Mononuclear cell (primary cell): Measurements from ENCODE around the gene PILRB. TPM values are rescaled to one million over a fixed set of nuclear protein-coding genes. Genes with fewer than 3 reads are reported as not detected.
"Not testable (repeated sequence)": the region's sequence is repeated elsewhere in the genome, so short reads cannot be mapped to it uniquely, and the experiment has no call there.

Source experiments
- H3K27me3 ChIP-seq: 2 replicates; pipeline ENCODE4 v1.6.0; 2011; ENCODE audit warnings: low read length, control low read depth; ENCODE audit not compliant: insufficient read depth
- H3K4me1 ChIP-seq: 2 replicates; pipeline ENCODE4 v1.5.1; 2011; ENCODE audit warnings: mild to moderate bottlenecking, low read length, control low read depth; ENCODE audit not compliant: insufficient read depth
- H3K4me3 ChIP-seq: 2 replicates; pipeline ENCODE4 v1.5.1; 2011; ENCODE audit warnings: mild to moderate bottlenecking, low read length, moderate library complexity
- H3K9me3 ChIP-seq: 2 replicates; pipeline ENCODE4 v1.5.1; 2011; ENCODE audit warnings: low read depth, mild to moderate bottlenecking, control low read depth, low read length
- total RNA-seq: library from RNA; depleted of rRNA; stranded (reverse); fragments of >200 nt; gene quantifications from one replicate; pipeline ENCODE4 v1.2.3, GENCODE V29; 2012

The PILRB gene
- total RNA-seq: 26.6 TPM

DNA sequence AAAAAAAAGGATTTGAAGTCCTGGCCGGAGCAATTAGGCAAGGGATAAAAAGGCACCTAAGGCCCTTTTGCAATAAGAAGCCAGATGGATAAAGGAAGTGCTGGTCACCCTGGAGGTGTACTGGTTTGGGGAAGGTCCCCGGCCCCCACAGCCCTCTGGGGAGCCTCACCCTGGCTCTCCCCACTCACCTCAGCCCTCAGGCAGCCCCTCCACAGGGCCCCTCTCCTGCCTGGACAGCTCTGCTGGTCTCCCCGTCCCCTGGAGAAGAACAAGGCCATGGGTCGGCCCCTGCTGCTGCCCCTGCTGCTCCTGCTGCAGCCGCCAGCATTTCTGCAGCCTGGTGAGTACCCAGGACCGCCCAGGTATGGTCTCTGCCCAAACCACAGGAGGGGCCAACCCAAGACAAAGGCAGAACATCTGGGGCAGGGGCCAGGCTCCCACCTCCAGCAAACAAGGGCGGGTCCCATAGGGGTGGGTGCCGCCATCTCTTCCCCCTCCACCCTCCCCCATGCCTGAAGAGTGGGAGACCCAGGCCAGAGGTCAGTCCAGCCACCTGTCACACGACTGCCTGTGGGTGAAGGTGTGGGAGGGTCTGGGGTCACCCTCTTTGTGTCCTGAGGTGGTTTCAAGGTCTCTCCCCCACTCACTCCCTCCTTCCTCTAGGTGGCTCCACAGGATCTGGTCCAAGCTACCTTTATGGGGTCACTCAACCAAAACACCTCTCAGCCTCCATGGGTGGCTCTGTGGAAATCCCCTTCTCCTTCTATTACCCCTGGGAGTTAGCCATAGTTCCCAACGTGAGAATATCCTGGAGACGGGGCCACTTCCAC, at the start of gene PILRB:
Gene PILRB (plus strand): TSS at position 91 of the 830 bp plus-strand sequence. CDS start 186 bp downstream, at position 277.
- Histone ChIP-seq H3K27me3 (no peaks in the 10 kb centered on the region), H3K4me3 (no peak within 1 kb of the TSS), H3K4me1 (peaks cover 47% of the 10 kb centered on the region), H3K9me3 (no peaks in the 10 kb centered on the region)

DNA sequence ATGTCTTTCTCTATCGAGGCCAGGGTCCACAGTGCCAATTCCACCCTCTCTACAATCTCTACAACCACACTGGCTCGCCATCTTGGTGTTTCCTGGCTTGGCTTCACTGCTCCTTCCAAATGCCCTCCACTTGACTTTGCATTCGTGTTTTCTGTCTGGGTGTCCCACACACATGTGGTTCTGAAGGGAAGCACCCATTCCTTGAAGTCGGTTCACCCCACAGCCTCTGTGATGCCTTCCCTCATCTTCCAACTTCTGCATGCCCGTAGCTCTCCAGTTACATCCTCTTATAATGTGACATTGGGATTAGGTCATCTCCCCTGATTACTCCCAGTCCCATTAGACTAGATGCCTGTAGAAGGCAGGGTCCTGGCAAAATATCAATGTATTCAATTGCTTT, 39.6 kb upstream of the PILRB start:
- H3K27me3 ChIP-seq, H3K9me3 ChIP-seq, H3K4me3 ChIP-seq: not testable (repeated sequence)
- H3K4me1 ChIP-seq: peaks cover 13% of the 10 kb centered on the region

DNA sequence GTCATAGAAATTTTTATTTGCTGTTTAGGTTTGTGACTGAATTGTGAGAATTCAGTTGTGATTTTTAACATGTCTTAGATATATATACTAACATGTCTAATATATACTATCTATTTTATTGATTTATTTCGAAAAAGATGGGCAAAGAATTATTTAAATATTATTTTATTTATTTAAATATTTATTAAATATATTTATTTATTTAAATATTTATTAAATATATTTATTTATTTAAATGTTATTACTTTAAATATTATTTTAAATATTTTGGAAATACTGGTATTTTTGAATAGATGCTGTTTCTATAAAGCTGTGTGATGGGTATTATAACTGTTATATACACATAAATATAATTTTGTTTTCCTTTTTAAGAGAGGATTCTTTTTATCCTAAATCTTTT, 36.3 kb upstream of the PILRB start:
- not testable (repeated sequence) for H3K4me3 ChIP-seq, H3K9me3 ChIP-seq, H3K27me3 ChIP-seq
- peaks cover 13% of the 10 kb centered on the region for H3K4me1 ChIP-seq

DNA sequence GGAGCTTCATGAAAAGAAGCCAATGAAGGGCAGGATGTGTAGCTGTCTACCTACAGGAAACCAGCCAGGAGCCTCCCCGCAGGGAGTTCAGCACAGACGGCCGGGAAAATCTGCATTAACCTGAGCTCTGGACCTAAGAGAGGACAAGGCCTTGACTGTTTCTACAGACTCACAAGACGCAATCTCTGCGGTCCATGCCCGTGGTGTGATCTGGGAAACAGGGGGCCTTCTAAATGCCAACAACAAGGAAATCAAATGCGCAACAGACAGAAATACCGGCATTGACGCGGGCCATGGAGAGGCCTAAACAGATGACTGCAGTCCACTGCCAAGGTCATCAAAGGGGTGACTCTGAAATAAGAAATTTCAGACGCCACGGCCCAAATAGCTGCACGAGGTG, 33.7 kb upstream of the PILRB start:
- not testable (repeated sequence) for H3K4me1 ChIP-seq, H3K27me3 ChIP-seq, H3K4me3 ChIP-seq

DNA sequence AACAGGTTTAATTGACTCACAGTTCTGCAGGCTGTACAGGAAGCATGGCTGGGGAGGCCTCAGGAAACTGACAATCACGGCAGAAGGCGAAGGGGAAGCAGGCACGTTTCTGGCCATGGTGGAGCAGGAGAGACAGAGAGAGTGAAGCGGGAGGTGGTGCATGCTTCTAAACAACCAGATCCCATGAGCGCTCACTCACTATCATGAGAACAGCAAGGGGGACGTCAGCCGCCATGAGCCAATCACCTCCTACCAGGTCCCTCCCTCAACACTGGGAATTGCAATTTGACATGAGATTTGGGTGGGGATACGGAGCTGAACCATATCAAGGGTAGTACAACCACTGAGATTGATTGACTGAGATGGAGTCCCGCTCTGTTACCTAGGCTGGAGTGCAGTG, 32.2 kb upstream of the PILRB start:
- not testable (repeated sequence) for H3K4me3 ChIP-seq, H3K27me3 ChIP-seq, H3K4me1 ChIP-seq, H3K9me3 ChIP-seq

More for the DNA sequence above, 33.7 kb upstream of the PILRB start:
- H3K9me3 ChIP-seq: not testable (repeated sequence)

DNA sequence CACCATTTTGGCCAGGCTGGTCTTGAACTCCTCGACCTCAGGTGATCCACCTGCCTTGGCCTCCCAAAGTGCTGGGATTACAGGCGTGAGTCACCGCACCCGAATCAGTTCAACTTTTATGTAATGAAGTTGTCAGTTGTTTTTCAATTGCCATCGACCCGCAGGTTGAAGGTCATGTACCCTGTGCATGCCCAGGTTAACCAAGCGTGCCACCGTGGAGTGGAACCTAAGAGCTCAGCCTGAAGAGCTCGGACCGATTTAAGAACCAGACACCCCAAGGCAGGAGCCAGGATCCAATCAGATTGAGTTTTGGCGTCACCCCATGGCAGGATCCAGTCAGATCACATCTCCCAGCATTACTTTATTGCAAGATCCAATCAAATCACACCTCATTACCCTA, 31.0 kb upstream of the PILRB start:
- H3K4me3 ChIP-seq, H3K4me1 ChIP-seq, H3K9me3 ChIP-seq, H3K27me3 ChIP-seq: not testable (repeated sequence)

DNA sequence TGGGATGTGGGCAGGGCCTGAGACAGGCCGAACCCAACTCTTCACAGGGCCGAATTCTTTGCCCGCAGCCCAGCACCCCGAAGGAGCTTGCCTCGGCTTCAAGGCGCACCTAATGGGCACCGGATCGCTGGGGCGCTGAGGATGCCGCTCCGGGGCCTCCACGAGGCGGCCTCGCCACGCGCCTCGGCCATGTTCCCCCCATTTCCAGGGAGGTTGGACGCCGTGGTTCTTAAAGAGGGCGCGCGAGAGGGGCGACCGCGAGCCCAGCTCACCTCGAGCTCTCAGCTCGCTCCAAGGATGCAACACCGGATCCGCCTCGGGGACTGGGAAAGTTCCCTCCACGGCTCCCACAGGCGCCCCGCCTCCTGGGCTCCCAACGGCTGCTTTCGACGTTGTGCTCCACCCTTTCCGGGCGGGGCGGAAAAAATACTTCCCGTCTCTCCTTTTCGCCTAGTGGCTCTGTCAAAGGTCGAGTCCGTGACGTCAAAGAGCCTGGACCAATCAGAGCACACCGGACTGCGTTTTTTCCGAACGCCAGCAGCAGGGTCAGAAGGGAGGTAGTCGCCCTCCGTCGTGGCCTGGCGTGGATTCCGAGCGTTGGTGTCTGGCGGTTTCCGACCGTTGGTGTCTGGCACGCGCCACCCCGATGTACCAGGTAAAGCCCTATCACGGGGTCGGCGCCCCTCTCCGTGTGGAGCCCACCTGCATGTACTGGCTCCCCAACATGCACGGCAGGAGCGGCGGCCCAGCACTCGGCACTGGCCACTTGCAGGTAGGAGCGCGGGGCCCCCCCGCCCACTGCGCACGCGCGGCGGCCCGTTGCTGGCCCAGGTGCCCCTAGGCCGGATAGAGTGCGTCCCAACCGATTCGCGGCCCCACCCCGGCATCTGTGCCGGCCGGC, 22.1 kb upstream of the PILRB start:
- peaks cover 20% of the 10 kb centered on the region for H3K4me1 ChIP-seq
- H3K9me3 ChIP-seq, H3K27me3 ChIP-seq: not testable (repeated sequence)
- peak overlapping the region; percentile 62 for H3K4me3 ChIP-seq

DNA sequence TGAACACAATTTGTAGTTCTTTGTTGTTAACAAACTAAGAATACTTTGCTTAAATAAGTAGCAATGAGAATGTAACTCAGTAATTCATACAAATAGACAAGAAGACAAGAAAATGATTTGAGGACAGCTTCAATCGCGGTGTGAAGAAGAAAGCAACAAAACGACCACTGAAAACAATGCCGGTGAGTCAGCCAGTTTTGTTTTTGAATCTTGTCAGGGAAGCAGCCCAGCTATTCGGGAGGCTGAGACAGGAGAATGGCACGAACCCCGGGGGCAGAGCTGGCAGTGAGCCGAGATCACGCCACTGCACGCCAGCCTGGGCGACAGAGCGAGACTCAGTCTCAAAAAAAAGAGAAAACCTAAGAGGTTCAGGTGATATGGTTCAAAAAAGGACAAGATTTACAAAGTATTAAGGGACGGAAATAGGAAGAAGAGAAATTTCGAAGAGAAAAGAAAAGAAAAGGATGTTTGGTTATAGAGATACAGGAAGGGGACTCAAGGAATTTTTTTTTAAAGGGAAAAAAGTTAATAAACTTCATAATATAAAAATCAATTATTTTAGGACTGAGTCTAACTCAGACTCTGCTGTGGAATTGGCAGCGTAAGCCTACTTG, 19.7 kb upstream of the PILRB start:
- not testable (repeated sequence) for H3K9me3 ChIP-seq, H3K27me3 ChIP-seq, H3K4me3 ChIP-seq
- H3K4me1 ChIP-seq: peaks cover 20% of the 10 kb centered on the region

DNA sequence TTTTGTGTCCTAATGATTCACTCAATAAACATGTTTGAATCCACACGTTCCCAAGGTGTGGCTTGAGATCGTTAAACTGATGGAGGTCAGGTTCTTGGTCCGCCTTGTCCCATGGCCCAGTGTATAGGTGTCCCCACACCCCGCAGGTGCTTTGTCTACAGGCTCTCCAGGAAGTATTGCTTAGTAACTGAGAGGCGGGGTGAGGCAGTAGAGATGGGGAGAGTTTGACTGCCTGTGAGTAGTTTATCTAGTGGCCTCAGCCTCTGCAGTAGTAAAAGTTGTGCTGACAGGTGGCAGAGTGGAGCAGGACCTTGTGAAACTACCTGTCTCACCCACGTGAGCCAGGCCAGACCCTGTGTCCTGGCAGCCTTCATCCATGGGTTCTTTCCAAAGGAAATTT, 16.6 kb upstream of the PILRB start:
- H3K4me3 ChIP-seq, H3K27me3 ChIP-seq, H3K9me3 ChIP-seq: not testable (repeated sequence)
- peaks cover 20% of the 10 kb centered on the region for H3K4me1 ChIP-seq

DNA sequence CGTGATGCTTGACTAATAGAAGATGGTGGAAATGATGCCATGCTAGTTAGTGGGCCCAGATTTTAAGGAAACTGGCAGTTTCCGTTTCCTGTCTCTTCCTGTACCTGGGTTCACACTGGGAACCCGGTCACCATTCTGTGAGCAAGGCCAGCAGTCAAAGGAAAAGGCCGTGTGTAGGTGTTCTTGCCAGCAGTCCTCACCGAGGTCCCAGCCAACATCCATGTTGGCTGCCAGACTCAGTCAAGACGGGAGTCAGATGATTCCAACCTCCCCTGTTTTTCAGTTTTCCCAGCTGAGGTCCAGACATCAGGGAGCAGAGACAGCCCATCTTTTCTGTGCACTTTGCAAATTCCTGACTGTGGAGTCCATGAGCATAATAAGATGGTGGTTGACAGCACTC, 15.2 kb upstream of the PILRB start:
- no peaks in the 10 kb centered on the region for H3K9me3 ChIP-seq
- no peak overlapping the region for H3K4me3 ChIP-seq
- H3K27me3 ChIP-seq: no peaks in the 10 kb centered on the region
- H3K4me1 ChIP-seq: peaks cover 14% of the 10 kb centered on the region

DNA sequence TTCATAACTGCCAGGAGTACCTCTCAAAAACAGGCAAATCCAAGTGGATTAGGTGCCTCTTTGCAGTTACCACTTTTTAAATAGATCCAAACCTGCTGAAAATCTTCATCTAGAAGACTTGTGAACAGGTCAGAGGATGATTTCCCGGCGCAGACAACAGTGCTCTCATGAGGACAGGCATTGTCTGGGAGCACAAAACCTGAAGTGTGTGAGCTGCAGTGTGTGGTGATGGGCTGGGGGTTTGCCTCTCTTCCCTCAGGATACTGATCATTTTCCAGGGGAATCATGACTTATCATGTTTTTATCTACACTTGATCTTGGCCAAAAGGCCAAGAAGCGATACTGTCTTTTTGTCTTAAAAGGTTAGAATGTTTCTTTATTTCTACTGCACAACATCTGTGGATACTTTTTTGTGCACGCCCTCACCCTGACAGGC, 13.8 kb upstream of the PILRB start:
- not testable (repeated sequence) for H3K27me3 ChIP-seq, H3K9me3 ChIP-seq, H3K4me3 ChIP-seq
- H3K4me1 ChIP-seq: peaks cover 14% of the 10 kb centered on the region

DNA sequence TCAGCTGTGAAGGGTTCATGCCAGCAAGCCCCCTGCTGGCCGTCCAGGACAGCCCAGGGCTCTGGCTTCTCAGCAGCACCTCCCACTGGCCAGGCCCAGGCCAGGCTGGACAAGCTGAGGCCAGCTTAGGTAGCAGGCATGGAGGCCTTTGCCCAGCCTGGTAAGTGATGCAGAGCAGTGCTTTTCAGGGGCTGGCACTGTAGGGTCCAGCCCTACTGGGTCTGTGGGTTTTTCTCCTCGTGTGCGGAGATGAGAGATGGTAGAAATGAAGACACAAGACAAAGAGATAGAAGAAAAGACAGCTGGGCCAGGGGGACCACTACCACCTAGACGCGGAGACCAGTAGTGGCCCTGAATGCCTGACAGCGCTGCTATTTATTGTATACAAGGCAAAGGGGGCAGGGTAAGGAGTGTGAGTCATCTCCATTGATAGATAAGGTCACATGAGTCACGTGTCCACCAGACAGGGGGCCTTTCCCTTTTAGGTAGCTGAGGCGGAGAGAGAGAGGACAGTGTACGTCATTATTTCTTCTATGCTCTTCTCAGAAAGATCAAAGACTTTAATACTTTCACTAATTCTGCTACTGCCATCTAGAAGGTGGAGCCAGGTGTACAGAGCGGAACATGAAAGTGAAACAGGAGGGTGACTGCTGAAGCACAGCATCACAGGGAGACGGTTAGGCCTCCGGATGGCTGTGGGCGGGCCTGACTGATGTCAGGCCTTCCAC, 13.2 kb upstream of the PILRB start:
- H3K9me3 ChIP-seq, H3K27me3 ChIP-seq, H3K4me3 ChIP-seq: not testable (repeated sequence)
- peaks cover 14% of the 10 kb centered on the region for H3K4me1 ChIP-seq

DNA sequence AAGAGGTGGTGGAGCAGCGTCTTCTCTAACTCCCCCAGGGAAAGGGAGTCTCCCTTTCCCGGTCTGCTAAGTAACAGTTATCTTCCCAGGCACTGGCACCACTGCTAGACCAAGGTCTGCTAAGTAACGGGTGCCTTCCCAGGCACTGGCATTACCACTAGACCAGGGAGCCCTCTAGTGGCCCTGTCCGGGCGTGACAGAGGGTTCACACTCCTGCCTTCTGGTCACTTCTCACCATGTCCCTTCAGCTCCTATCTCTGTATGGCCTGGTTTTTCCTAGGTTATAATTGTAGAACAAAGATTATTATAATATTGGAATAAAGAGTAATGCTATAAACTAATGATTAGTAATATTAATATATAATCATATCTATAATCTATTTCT, 12.6 kb upstream of the PILRB start:
- peaks cover 14% of the 10 kb centered on the region for H3K4me1 ChIP-seq
- H3K4me3 ChIP-seq, H3K9me3 ChIP-seq, H3K27me3 ChIP-seq: not testable (repeated sequence)

DNA sequence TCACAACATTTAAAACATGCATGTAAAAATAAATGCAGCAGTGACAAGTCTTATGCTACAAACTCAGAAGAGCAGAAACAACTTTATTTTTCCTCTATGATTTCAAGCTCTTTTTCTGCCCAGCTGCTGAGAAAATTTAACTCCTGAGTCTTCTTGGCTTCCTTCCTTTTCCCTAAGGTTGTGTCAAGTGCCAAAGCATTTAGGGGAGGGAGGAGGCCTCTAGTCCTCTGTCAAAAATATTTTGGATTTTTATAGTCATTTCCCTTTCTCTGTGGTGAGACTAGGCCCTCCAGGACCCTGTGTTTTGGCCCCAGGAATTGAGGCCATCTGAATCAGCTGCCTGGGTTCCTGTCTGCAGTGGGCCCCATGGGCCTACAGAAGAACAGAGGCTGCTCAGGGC, 11.0 kb upstream of the PILRB start:
- no peak overlapping the region for H3K4me3 ChIP-seq
- H3K9me3 ChIP-seq: no peaks in the 10 kb centered on the region
- H3K4me1 ChIP-seq: peaks cover 24% of the 10 kb centered on the region
- no peaks in the 10 kb centered on the region for H3K27me3 ChIP-seq

DNA sequence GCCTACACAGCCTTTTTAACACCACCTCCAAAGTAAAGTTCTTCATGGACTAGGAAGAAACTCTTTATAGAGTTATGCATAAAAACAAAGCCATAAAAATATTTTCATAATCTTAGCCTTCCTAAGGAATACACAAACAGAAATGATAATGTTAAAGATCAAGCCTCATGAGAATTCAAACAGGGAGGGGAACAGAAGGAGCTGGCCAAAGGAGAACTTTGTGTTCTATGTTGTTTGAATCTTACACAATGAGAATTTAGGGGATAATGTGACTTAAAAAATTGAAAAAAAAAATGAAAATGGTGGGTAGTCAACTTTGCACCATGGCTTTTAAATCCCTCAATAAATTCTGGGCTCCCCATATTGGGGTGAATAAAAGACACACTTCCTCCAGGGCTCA, 9.1 kb upstream of the PILRB start:
- peaks cover 31% of the 10 kb centered on the region for H3K4me1 ChIP-seq
- no peak overlapping the region for H3K4me3 ChIP-seq
- H3K9me3 ChIP-seq: no peaks in the 10 kb centered on the region
- no peaks in the 10 kb centered on the region for H3K27me3 ChIP-seq
